K562 (cell line): ENCODE data around the gene APOO. TPM values are rescaled to one million over a fixed set of nuclear protein-coding genes. Genes with fewer than 3 reads are reported as not detected.
A peak's percentile ranks its signal among the peaks of the same experiment; 100 is the strongest.

ENCODE experiments used
- CCAR2 ChIP-seq: fragments of 200-400 bp; formaldehyde crosslinking; IDR thresholded peaks from 2 replicates; pipeline ENCODE4 v1.6.1; 2017; ENCODE audit warnings: mild to moderate bottlenecking, low read depth, low read length
- FOSL1 ChIP-seq: fragments of 200-800 bp; sonication (Bioruptor generic); conservative IDR thresholded peaks from 2 replicates; pipeline ENCODE4 v1.6.1; 2016; ENCODE audit warnings: missing genetic modification characterization, missing compliant biosample characterization
- FOXK2 ChIP-seq, 2 experiments: fragments of 450-650 bp; IDR thresholded peaks in 1 of 2; conservative IDR thresholded peaks in 1 of 2; 2 replicates each; pipeline ENCODE4 v1.6.1; 2016; ENCODE audit warnings: low read depth in 2 of 2, mild to moderate bottlenecking in 1 of 2
- GABPB1 ChIP-seq: sonication (generic); formaldehyde crosslinking; IDR thresholded peaks from 2 replicates; pipeline ENCODE4 v1.8.0; 2022; ENCODE audit warnings: mild to moderate bottlenecking, missing genetic modification reagents
- NCOA1 ChIP-seq: fragments of 450-650 bp; IDR thresholded peaks from 2 replicates; pipeline ENCODE4 v1.6.1; 2016; ENCODE audit warnings: low read depth
- NFE2L1 ChIP-seq: fragments of 450-650 bp; IDR thresholded peaks from 2 replicates; pipeline ENCODE4 v1.6.1; 2016; ENCODE audit warnings: missing genetic modification characterization, low read depth, mild to moderate bottlenecking, missing compliant biosample characterization, moderate library complexity, borderline replicate concordance
- NR3C1 ChIP-seq: sonication (generic); formaldehyde crosslinking; IDR thresholded peaks from 2 replicates; pipeline ENCODE4 v1.8.1; 2022; ENCODE audit warnings: missing genetic modification reagents
- POLR2A ChIP-seq: fragments of 450-650 bp; conservative IDR thresholded peaks from 2 replicates; pipeline ENCODE4 v1.6.1; 2016
- SPI1 ChIP-seq: IDR thresholded peaks from 2 replicates; pipeline ENCODE4 v1.6.1; 2011; ENCODE audit warnings: low read depth, low read length, control low read depth, borderline replicate concordance
- ZNF212 ChIP-seq: fragments of 450-650 bp; formaldehyde crosslinking; IDR thresholded peaks from 2 replicates; pipeline ENCODE4 v1.4.0; 2020; ENCODE audit warnings: mild to moderate bottlenecking
- ZNF583 ChIP-seq: fragments of 250-450 bp; sonication (Bioruptor Pico); IDR thresholded peaks from 2 replicates; pipeline ENCODE4 v1.4.0; 2020
- ZSCAN32 ChIP-seq: fragments of 450-650 bp; formaldehyde crosslinking; IDR thresholded peaks from 2 replicates; pipeline ENCODE4 v1.4.0; 2020; ENCODE audit warnings: mild to moderate bottlenecking, moderate library complexity
- polyA plus RNA-seq, 8 experiments: library from polyadenylated mRNA; depleted of rRNA in 4 of 8; stranded (reverse) in 5 of 8; unstranded in 3 of 8; fragments of >200 nt; fragmentation: Nextera tagmentation in 2 of 8; fragmentation: Illumina TruSeq in 1 of 8; extraction: Ambion mirVana in 2 of 8; extraction: Trizol in 1 of 8; gene quantifications; 2 replicates each; pipeline versions ENCODE4 v1.2.1 to v1.2.3, GENCODE V29; 2011 to 2014; ENCODE audit warnings: inconsistent platforms in 1 of 8, missing spikeins in 1 of 8
- total RNA-seq, 7 experiments: library from RNA; depleted of rRNA in 6 of 7; stranded (reverse); fragments of >200 nt in 6 of 7; fragmentation: Illumina TruSeq in 2 of 7; extraction: Trizol in 2 of 7; gene quantifications; 2 replicates each; pipeline versions ENCODE4 v1.2.1 to v1.2.3, GENCODE V29; 2011 to 2021; ENCODE audit warnings: low replicate concordance in 1 of 7
- TF ChIP-seq, protein P1 (sequence below), 2 experiments: fragments of 450-650 bp; IDR thresholded peaks; 2 replicates each; pipeline ENCODE4 v1.6.1; 2016; ENCODE audit warnings: mild to moderate bottlenecking in 2 of 2, borderline replicate concordance in 1 of 2, low read depth in 1 of 2, moderate library complexity in 1 of 2
- TF ChIP-seq, protein P2 (sequence below): fragments of 250-450 bp; sonication (Bioruptor Pico); IDR thresholded peaks from 2 replicates; pipeline ENCODE4 v1.6.1; 2021; ENCODE audit warnings: mild to moderate bottlenecking
- TF ChIP-seq, protein P3 (sequence below): sonication (generic); formaldehyde crosslinking; IDR thresholded peaks from 2 replicates; pipeline ENCODE4 v1.8.1; 2023; ENCODE audit warnings: mild to moderate bottlenecking, missing genetic modification reagents
- TF ChIP-seq, protein P4 (sequence below): IDR thresholded peaks from 3 replicates; pipeline ENCODE4 v1.6.1; 2011; ENCODE audit warnings: borderline replicate concordance, mild to moderate bottlenecking, moderate library complexity; ENCODE audit not compliant: insufficient read length; ENCODE audit errors: extremely low read depth

The APOO gene
- total and polyA plus RNA-seq, 9 of the 15 experiments (the other 6 are each of a cell fraction or from before 2014, with no cell fraction given): 37.3 to 76.4 (median 60.8) TPM

DNA sequence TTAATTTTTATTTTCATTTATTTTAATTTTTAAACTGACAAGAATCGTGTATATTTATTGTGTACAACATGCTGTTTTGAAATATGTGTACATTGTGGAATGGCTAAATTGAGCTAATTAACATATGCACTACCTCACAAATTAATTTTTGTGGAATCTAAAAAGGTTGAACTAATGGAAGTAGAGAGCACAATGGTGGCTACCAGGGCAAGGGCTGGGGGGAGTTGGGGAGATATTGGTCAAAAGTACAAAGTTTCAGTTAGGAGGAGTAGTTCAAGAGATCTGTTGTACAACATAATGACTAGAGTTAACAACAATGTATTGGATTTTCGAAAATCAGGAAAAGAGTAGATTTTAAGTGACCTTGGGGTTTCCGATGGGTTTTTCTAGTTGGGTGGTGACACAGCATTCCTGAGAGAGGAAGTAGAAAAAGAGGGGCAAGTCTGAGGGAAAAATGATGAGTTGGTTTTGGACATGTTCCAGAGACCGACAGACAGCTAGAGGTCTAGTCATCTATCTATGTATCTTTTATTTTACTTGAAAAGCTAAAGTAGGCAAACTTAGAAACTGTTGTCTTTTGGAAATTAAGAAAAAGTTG is 23.2 kb downstream of the APOO start (continued):
- TF ChIP-seq, protein P1, sequence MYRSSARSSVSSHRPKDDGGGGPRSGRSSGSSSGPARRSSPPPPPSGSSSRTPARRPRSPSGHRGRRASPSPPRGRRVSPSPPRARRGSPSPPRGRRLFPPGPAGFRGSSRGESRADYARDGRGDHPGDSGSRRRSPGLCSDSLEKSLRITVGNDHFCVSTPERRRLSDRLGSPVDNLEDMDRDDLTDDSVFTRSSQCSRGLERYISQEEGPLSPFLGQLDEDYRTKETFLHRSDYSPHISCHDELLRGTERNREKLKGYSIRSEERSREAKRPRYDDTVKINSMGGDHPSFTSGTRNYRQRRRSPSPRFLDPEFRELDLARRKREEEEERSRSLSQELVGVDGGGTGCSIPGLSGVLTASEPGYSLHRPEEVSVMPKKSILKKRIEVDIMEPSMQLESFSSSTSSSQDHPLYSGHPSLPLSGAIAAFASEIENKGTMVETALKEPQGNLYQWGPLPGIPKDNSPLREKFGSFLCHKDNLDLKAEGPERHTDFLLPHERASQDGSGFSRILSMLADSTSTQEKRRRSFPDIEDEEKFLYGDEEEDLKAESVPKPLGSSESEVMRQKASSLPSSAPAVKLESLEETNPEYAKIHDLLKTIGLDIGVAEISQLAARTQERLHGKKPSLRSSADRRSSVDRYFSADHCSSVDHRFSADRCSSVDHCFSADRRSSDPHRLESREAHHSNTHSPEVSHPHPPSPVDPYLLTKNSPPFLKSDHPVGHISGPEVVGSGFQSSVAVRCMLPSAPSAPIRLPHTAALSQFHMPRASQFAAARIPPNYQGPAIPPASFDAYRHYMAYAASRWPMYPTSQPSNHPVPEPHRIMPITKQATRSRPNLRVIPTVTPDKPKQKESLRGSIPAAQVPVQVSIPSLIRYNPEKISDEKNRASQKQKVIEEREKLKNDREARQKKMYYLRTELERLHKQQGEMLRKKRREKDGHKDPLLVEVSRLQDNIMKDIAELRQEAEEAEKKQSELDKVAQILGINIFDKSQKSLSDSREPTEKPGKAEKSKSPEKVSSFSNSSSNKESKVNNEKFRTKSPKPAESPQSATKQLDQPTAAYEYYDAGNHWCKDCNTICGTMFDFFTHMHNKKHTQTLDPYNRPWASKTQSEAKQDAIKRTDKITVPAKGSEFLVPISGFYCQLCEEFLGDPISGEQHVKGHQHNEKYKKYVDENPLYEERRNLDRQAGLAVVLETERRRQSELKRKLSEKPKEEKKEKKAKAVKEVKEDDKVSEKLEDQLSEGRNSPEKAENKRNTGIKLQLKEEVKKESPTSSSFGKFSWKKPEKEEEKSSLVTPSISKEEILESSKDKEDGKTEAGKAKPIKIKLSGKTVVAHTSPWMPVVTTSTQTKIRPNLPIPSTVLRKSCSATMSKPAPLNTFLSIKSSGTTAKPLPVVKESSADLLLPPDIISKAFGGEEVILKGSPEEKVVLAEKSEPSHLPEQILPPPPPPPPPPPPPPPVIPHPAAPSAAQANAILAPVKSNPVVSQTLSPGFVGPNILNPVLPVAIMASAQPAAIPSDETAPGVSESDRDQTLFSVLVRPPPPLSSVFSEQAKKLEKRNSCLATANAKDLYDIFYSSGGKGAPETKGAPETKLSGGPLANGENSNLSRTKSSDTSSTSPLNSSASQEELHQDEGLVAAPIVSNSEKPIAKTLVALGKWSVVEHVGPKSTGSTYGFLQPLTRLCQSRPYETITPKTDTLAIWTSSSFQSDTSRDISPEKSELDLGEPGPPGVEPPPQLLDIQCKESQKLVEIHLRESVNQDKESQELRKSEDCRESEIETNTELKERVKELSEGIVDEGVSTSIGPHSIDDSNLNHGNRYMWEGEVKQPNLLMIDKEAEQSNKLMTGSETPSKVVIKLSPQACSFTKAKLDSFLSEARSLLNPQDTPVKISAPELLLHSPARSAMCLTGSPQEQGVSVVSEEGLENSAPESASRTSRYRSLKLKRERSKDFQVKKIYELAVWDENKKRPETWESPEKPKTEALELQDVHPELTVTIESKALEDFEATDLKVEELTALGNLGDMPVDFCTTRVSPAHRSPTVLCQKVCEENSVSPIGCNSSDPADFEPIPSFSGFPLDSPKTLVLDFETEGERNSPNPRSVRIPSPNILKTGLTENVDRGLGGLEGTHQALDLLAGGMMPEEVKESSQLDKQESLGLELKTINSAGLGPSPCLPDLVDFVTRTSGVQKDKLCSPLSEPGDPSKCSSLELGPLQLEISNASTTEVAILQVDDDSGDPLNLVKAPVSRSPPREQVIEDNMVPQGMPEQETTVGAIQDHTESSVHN (IDR thresholded peaks at IDR 0.05; ENCODE audit: borderline replicate concordance in 1 of 2, low read depth in 1 of 2): no peak
- TF ChIP-seq NFE2L1 (tag) (peak; percentile 48; the same call in 1 of the 2 replicates), GABPB1 (CRISPR knock-in tag) (no peak), FOXK2 (conservative IDR thresholded peaks at IDR 0.05 in 1 of 2, IDR thresholded peaks at IDR 0.05 in 1 of 2; ENCODE audit: low read depth in 2 of 2) (no peak), NCOA1 (no peak), NR3C1 (CRISPR knock-in tag) (no peak), CCAR2 (no peak), FOSL1 (tag) (peak; percentile 9; the same call in 1 of the 2 replicates), ZNF583 (CRISPR knock-in tag) (no peak), POLR2A (no peak), ZNF212 (no peak), SPI1 (peak; percentile 95), ZSCAN32 (CRISPR knock-in tag) (no peak)
- TF ChIP-seq, protein P2, sequence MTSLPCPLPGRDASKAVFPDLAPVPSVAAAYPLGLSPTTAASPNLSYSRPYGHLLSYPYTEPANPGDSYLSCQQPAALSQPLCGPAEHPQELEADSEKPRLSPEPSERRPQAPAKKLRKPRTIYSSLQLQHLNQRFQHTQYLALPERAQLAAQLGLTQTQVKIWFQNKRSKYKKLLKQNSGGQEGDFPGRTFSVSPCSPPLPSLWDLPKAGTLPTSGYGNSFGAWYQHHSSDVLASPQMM: no peak
- TF ChIP-seq, protein P3, sequence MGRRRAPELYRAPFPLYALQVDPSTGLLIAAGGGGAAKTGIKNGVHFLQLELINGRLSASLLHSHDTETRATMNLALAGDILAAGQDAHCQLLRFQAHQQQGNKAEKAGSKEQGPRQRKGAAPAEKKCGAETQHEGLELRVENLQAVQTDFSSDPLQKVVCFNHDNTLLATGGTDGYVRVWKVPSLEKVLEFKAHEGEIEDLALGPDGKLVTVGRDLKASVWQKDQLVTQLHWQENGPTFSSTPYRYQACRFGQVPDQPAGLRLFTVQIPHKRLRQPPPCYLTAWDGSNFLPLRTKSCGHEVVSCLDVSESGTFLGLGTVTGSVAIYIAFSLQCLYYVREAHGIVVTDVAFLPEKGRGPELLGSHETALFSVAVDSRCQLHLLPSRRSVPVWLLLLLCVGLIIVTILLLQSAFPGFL: no peak
- TF ChIP-seq, protein P4, sequence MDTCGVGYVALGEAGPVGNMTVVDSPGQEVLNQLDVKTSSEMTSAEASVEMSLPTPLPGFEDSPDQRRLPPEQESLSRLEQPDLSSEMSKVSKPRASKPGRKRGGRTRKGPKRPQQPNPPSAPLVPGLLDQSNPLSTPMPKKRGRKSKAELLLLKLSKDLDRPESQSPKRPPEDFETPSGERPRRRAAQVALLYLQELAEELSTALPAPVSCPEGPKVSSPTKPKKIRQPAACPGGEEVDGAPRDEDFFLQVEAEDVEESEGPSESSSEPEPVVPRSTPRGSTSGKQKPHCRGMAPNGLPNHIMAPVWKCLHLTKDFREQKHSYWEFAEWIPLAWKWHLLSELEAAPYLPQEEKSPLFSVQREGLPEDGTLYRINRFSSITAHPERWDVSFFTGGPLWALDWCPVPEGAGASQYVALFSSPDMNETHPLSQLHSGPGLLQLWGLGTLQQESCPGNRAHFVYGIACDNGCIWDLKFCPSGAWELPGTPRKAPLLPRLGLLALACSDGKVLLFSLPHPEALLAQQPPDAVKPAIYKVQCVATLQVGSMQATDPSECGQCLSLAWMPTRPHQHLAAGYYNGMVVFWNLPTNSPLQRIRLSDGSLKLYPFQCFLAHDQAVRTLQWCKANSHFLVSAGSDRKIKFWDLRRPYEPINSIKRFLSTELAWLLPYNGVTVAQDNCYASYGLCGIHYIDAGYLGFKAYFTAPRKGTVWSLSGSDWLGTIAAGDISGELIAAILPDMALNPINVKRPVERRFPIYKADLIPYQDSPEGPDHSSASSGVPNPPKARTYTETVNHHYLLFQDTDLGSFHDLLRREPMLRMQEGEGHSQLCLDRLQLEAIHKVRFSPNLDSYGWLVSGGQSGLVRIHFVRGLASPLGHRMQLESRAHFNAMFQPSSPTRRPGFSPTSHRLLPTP: no peak
